Measurements from ENCODE around the gene PLAC8. TPM values are rescaled to one million over a fixed set of nuclear protein-coding genes. Genes with fewer than 3 reads are reported as not detected.
A peak's percentile ranks its signal among the peaks of the same experiment; 100 is the strongest.

The PLAC8 gene
- polyA plus RNA-seq, 3 donors, result 114 to 626 (median 170) TPM

GRCh38 chr4:83067058-83067639 is 47.4 kb downstream of the PLAC8 start:
- H3K4me1 Mint-ChIP-seq, result peaks cover 10% of the 10 kb centered on the region
- Histone ChIP-seq H3K79me2 (ENCODE audit: insufficient read depth, low read length) (no peaks in the 10 kb centered on the region), H2AFZ (ENCODE audit: insufficient read depth, low read depth, low read length, poor library complexity, severe bottlenecking) (no peak overlapping the region), H3K9me3 (replicated peaks in 1 of 2; ENCODE audit: control insufficient read depth in 1 of 2, insufficient read depth in 1 of 2, low read length in 2 of 2) (no peaks in the 10 kb centered on the region), H4K20me1 (ENCODE audit: insufficient read depth, low read length) (no peaks in the 10 kb centered on the region), H3K9ac (ENCODE audit: insufficient read depth, low read length, poor library complexity, severe bottlenecking) (no peak overlapping the region), H3K27me3 (ENCODE audit: control insufficient read depth in 2 of 2, insufficient read depth in 2 of 2, low read length in 2 of 2) (no peaks in the 10 kb centered on the region), H3K4me3 (replicated peaks in 1 of 3; ENCODE audit: low read depth in 2 of 3, low read length in 3 of 3) (no peak overlapping the region), H3K4me2 (replicated peaks; ENCODE audit: extremely low read depth, low read length, poor library complexity, severe bottlenecking) (no peak overlapping the region), H3K36me3 (replicated peaks in 1 of 2; ENCODE audit: control insufficient read depth in 1 of 2, insufficient read depth in 2 of 2, low read length in 2 of 2) (peaks cover 61 to 97% of the 10 kb centered on the region in 2 donors), H3K4me1 (ENCODE audit: control insufficient read depth in 1 of 2, insufficient read depth in 2 of 2, low read length in 2 of 2) (no peaks in the 10 kb centered on the region), H3K27ac (ENCODE audit: low read depth in 1 of 2, low read length in 2 of 2) (no peak overlapping the region)
- no peaks in the 10 kb centered on the region for H3K27me3 Mint-ChIP-seq (ENCODE audit: low read depth in 3 of 3)
- no peak for DNase-seq
- TF ChIP-seq CTCF (IDR thresholded peaks at IDR 0.05), result no peak
- no peaks in the 10 kb centered on the region for H3K9me3 Mint-ChIP-seq
- 96% methylated on average over 6 of the region's 10 CpGs for WGBS (ENCODE audit: insufficient coverage)
- H3K36me3 Mint-ChIP-seq, result peaks cover 59 to 90% of the 10 kb centered on the region in 2 donors
- H3K4me3 Mint-ChIP-seq, result no peak overlapping the region
- H3K27ac Mint-ChIP-seq, result peak overlapping the region in 1 of 7 donors; percentile 62
- intact Hi-C loops (cut with micrococcal nuclease), result no loop called here

- no peaks in the 10 kb centered on the region for H3K79me2 ChIP-seq (ENCODE audit: insufficient read depth, low read length)
Measured at GRCh38 chr4:83065266-83065665, 49.3 kb downstream of the PLAC8 start.

More at GRCh38 chr4:83065266-83065665, 49.3 kb downstream of the PLAC8 start:
- TF ChIP-seq CTCF (IDR thresholded peaks at IDR 0.05), result no peak
- WGBS (ENCODE audit: insufficient coverage), result 0% methylated on average over 1 of the region's 1 CpG
- no peaks in the 10 kb centered on the region for H3K4me1 ChIP-seq (ENCODE audit: control insufficient read depth in 1 of 2, insufficient read depth in 2 of 2, low read length in 2 of 2)
- H3K36me3 ChIP-seq (replicated peaks in 1 of 2; ENCODE audit: control insufficient read depth in 1 of 2, insufficient read depth in 2 of 2, low read length in 2 of 2), result peaks cover 57 to 88% of the 10 kb centered on the region in 2 donors
- no peak for DNase-seq
- no peaks in the 10 kb centered on the region for H3K9me3 ChIP-seq (replicated peaks in 1 of 2; ENCODE audit: control insufficient read depth in 1 of 2, insufficient read depth in 1 of 2, low read length in 2 of 2)
- H4K20me1 ChIP-seq (ENCODE audit: insufficient read depth, low read length), result no peaks in the 10 kb centered on the region
- H3K4me2 ChIP-seq (replicated peaks; ENCODE audit: extremely low read depth, low read length, poor library complexity, severe bottlenecking), result no peak overlapping the region
- H3K27me3 Mint-ChIP-seq (ENCODE audit: low read depth in 3 of 3), result no peaks in the 10 kb centered on the region
- H2AFZ ChIP-seq (ENCODE audit: insufficient read depth, low read depth, low read length, poor library complexity, severe bottlenecking), result no peak overlapping the region
- H3K27me3 ChIP-seq (ENCODE audit: control insufficient read depth in 2 of 2, insufficient read depth in 2 of 2, low read length in 2 of 2), result no peaks in the 10 kb centered on the region
- H3K4me1 Mint-ChIP-seq, result peaks cover 6% of the 10 kb centered on the region
- H3K36me3 Mint-ChIP-seq, result peaks cover 57 to 82% of the 10 kb centered on the region in 2 donors
- H3K4me3 ChIP-seq (replicated peaks in 1 of 3; ENCODE audit: low read depth in 2 of 3, low read length in 3 of 3), result no peak overlapping the region
- no peak overlapping the region for H3K4me3 Mint-ChIP-seq
- H3K9ac ChIP-seq (ENCODE audit: insufficient read depth, low read length, poor library complexity, severe bottlenecking), result no peak overlapping the region
- no peak overlapping the region for H3K27ac Mint-ChIP-seq
- peak overlapping the region in 1 of 2 donors; percentile 2 for H3K27ac ChIP-seq (ENCODE audit: low read depth in 1 of 2, low read length in 2 of 2)
- intact Hi-C loops (cut with micrococcal nuclease), result no loop called here
- no peaks in the 10 kb centered on the region for H3K9me3 Mint-ChIP-seq

All from CD14-positive monocyte (primary cell).